COLO829 (cell line): Measurements from ENCODE around the gene AP2A1.

Experiments used
- DNase-seq: peaks from one replicate; pipeline ENCODE4 v3.0.0; 2012; ENCODE audit warnings: low spot score

The AP2A1 gene

DNA sequence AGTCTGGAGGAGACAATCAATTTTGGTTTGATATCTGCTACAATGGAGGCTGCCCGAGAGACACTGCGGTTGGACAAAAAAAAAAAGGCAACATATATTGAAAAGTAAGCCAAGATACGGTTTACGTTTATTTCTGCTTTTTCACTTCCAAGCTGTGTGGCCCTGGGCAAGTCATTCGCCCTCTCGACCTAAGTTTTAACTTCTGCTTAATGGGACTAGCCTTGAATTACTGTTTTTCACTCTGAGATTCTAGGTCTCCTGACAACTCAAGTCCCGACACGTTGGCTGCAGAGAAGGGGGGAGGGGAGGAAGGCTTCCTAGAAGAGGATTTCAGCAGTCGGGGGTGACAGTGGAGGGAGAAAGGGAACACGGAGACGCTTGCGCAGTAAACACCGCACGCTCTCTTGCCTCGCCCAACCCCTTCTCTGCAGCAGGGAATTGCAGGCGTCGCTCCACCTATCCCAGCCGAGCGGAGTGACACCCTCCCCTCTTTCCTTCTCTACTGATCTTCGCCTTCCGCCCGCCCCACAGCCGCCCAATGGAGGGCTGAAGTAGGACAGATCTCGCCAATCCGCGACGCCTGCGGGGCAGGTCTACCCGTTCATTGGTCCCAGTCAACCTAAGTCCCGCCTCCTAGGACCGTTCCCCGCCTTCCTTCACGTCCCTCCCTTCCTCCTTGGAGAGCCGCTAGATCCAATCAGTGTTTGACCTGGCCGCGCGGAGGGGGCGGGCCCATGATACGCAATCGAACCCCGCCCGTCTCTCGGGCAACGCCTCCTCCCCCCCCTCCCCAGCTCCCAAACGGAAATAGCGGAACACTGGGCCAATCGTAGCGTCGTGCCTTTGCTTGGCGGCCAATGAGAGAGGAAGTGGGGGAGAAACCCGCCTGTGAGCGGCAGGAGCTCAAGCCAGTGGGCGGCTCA, 533 bp upstream of the AP2A1 start:
- peak; percentile 100 for DNase-seq

DNA sequence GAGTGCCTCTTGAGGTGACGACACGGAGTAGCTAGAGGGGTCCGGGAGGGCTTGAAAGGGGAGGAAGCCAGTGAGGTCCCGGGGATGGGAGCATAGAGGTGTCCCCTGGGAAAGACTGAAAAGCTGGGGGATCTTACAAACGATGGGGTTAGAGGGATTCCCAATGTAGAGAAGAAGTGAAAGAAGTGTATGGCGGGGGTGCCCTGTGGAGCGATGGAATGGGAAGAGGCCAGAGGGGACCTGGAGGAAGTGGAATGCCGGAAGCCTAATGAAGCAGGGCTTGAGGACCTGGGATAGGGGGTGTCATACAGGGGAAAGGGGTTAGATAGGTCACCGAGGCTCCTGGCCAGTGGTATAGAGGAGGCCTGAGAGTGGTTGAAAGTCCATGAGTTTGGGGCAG, 580 bp downstream of the AP2A1 start:
- DNase-seq = no peak

DNA sequence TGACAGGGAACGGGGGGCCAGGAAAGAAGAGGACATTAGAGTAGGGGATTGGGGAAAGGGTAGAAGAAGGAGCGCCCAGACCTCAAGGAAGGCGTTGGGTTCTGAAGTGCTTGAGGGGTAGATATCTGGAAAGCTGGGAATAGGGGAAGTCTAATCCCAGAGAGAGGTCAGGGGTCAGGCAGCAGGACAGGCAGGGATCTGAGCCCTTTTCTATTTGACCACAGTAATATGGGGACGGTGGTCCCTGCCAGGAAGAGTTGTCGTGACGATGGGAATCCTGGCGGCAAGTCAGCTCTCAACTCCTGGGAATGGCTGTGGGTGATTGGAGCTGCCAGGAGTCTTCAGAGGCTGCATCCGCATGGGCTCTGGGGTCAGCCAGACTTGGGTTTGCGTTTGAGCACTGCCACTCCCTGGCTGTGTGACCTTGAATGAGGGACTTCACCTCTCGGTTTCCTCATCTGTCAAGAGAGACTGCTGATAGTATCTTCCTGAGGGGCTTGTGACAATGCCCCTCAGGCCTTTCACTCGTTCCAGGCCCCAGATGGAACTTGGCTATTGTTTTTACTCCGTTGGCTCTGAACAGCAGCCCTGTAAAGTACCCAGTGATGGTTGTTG, 1.3 kb downstream of the AP2A1 start:
- no peak for DNase-seq

DNA sequence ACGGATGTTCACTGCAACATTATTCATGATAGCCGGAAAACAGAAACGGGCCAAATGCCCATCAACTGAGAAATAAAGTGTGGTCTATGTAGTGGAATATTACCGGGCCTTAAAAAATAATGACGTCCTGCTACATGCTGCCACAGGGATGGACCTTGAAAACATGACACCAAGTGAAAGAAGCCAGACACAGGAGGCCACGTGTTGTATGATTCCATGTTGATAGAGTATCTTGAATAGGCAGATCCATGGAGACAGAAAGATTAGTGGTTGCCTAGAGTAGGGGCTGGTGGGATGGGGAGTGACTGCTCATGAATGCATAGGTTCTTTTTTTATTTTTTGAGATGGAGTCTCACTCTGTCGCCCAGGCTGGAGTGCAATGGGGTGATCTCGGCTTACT, 3.7 kb downstream of the AP2A1 start:
- no peak for DNase-seq

DNA sequence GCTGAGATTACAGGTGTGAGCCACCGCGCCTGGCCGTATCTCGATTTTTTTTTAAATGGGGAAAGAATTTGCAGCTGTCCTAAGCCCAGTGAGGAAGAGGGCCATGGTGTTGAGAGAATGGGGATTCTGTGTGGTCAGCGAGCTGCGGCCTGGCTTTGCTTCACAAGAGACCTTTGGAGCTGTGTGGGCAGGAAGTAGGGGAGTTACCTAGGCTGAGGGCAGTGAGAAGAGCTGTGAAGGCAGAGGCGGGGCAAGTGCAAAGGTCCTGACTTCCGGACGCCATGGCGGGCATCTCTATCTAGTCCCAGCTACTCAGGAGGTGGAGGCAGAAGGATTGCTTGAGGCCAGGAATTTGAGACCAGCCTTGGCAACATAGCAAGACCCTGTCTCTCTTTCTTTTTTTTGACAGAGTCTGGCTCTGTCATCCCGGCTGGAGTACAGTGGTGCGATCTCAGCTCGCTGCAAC, 4.9 kb downstream of the AP2A1 start:
- no peak for DNase-seq

DNA sequence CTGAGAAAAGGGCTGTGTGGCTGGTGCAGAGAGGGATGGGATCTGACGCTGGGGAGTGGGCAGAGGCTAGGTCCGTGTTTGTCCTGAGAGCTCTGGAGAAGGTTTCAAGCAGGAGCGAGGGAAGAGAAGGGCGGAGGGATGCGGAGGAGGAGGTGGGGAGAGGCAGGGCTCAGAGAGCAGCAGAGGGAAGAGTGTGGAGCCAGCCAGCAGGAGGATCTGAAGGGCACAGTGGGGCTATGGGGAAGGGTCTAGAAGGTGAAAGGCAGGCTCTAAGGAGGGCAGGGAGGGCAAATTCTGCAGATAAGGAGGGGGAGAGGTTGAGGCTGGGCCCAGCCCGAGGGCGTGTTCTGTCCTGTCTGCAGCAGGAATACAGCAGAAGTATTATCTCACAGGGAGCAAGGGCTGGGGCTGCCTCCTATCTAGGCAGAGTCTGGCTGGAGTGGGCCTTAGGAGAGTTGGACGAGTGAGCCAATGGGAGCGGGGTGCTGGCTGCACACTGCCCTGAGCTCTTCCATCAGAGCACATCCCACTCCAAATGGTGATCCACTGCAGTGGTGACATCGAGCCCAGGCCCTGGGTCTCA, 6.1 kb downstream of the AP2A1 start:
- no peak for DNase-seq

DNA sequence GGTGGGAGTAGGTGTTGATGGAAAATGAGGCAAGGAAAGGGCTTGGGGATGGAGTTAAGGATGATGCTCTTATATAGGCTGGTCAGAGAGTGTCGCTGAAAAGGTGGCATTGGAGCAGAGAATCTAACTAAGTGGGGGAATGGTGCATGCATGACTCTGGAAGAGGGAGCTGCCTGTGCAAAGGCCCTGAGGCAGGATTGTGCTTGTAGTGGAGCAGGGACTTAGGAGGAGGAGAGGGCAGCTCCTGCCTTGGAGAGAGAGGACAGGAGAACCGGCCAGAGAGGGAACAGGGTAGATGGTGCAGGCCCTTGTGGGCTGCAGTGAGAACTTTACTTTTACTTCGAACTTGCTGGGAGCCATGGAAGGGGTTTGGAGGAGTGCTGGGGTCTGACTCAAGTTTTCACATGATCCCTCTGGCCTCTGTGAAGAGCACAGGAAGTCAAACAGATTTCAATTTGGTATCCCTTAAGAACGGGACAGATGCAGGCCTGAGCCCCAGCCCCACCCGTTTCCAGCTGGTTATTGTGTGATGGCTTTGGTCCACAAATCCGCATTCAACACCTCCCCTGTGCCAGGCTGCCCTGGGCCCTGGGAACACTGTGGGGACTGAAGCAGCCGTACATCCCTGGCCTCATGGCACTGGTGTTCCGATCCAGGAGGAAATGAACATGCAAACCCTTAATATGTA, 7.0 kb downstream of the AP2A1 start:
- DNase-seq = no peak

DNA sequence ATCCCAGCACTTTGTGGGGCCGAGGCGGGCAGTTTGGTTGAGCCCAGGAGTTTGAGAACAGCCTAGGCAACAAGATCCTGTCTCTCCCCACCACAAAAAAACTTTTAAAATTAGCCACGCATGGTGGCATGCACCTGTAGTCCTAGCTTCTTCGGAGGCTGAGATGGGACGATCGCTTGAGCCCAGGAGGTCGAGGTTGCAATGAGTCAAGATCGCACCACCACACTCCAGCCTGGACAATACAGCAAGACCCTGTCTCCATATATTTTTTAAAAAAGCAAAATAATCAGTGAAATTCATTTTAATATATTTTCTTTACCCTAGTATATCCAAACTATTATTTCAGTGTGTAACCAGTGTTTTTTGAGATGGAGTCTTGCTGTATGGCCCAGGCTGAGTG, 8.2 kb downstream of the AP2A1 start:
- DNase-seq = no peak

DNA sequence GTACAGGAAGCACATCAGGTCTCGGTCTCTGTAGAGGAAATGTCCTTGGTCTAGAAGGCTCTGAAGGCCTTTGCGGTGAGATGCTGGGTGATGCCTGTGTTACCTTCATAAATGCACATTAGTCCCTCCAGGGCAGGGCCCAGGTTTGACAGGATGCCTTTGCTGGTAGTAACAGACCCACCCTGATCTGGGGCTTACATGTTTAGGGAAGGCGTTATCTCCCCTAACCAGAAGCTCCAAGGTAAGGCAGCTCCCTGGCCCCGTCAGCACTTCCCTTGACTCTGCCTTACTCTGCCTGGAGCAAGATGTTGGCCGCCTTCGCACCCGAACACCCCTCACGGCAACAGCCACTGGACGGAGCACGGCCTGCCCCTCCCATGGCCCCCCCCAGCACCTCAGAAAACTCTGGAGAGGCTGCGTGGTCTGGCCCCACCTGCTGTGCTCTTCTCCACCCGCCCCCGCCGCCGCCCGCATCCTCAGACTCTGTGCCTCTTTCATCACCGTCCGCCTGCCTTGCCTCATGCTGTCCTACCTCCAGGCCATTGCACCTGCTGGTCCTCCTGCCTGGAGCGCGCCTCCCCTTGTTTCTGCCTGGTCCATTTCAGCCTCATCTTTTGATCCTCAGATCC, 9.1 kb downstream of the AP2A1 start:
- DNase-seq = no peak

DNA sequence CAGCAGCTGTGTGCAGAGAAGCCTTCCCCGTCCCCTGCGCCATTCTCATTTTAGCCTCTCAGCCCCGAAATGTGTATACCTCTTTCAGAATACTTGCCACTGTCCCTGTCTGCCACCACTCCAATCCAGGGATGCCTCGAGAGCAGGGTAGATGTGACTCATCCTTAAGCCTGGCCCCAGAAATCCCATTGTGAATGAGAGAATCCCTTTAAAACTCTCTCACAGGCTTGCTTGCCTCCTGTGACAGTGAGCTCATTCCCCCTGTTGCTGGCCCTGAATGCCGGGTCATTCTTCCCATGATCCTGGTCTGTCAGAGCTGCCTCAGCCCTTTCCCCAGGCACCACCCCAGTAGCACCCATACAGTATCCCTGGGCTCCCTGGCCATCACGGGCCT, 9.6 kb downstream of the AP2A1 start:
- DNase-seq = no peak

DNA sequence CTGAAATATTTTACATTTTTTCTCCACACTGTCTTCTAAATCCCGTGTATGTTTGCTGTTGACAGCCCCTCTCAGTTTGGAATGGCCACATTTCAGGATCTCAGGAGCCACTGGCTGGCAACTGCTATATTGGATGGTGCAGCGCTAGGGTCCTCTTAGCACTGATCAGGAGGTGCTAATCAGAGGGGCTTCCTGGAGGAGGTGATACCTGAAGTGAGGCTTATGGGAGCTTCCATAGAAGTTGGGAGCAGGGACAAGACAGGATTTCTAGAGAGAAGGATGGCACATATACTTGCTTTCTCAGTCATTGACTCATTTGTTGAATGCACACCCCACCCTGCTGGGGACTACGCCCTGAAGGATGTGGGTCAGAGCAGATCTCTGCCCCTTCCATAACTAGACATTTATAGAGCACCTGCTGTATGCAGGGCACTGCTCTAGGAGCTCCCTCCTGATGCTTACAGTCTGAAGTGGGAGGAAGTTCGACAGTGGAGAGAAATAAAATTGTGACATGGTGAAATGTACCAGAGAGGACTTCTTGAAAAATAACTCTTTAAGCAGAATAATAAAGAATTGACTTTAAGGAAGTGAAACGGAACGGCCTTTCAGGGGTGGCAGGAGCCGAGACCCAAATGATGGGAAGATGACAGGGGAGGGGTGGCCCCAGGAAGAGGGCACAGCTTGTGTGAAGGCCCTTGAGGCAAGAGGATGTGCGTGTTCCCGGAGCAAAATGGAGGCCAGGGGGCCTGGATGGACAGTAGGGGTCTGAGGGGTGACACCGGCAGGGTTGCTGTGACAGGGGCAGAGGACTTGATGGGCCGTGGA, 13.1 kb downstream of the AP2A1 start:
- DNase-seq = no peak

DNA sequence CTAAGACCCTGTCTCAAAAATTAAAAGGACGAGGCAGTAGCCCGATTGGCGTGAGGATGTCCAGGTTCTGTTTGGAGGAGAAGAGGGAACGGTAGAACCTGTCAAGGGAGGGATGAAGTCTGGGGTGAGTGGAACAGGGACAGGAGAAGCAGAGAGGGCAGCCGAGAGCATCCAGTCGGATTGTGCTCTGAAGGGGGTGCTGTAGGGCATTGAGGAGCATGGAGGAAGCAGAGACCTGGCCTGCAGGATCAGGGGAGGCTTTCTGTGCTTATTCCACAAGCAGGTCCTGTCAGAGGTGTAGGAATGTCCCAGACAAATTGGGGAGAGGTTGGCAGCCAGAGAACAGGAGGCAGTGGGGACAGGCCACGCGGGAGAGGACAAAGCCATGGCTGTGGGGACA, 14.1 kb downstream of the AP2A1 start:
- no peak for DNase-seq

DNA sequence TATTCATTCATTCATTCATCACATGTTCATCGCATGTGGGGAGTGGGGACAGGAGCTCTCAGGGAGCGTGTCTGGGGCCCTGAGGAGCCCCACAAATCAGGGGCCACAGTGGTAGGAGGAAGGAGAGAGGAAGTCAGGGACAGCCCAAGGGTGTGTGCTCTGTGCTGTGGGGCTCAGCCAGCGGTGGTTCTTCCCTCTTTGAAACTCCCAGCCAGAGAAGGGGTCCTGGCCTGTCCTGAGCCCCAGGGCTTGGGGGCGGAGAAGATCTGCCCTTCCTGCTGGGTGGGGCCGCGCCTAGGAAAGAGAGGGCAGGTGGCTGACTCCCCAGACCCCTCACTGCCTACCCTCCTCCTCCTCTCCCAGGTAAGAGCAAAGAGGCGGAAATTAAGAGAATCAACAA, 14.6 kb downstream of the AP2A1 start:
- no peak for DNase-seq

DNA sequence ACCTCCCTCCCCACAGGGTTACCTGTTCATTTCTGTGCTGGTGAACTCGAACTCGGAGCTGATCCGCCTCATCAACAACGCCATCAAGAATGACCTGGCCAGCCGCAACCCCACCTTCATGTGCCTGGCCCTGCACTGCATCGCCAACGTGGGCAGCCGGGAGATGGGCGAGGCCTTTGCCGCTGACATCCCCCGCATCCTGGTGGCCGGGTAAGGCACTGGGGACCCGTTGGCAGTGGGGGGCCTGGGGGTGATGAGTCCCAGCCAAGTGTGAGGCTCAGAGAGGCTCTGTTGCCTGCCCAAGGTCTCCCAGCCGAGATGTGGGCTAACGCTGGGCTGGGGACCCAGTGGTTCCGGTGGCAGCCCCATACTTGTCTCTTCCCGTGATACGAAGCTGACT, 15.7 kb downstream of the AP2A1 start:
- DNase-seq = no peak

DNA sequence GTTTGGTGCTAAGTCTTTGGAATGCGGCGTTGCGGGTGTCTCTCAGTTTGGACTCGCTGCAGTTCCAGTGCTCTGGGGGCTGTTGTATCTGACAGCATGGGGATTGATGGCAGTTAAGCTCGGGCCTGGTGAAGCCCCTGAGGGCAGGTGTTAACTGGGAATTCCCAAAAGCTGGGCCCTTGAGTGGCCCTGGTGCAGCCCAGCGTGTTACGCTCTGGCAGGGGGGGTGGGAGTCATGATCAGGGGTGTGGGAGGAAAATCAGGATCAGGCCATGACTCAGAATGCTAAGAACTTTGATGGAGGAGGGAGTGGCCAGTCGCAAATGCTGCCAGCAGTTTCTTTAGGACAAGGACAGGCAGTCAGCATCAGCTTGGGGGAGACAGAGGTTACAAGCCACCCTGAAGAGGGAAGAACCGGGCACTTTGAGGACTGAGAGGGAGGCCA, 19.6 kb downstream of the AP2A1 start:
- DNase-seq = no peak

DNA sequence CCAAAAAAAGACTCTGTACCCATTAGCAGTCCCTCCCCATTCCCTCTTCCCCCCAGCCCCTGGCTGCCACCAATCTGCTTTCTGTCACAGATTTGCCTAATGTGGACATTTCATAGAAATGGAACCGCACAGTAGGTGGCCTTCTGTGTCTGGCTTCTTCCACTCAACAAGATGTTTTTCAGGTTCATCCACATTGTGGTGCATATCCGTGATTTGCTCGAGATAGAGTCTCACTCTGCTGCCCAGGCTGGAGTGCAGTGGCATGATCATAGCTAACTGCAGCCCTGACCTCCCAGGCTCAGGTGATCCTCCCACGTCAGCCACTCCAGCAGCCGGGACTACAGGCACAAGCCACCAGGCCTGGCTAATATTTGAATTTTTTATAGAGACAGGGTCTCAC, 20.9 kb downstream of the AP2A1 start:
- DNase-seq = no peak

DNA sequence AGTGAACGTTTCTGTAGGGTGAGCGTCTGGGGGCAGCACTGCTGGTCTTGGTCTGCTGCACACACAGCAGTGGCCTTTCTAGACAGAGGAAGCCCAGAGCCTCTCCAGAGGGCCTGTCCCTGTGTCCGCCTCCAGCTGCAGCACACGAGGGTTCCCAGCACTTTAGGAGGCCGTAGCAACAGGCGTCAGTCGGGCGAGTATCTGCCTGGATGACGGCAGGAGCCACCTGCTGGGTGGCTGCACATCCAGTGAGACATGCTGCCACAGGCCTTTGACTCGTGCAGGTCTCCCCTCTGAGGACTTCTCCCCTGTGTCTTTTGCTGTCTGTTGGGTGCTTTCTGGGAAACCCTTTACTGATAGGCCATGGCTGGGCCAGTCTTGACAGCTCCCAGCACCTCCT, 22.1 kb downstream of the AP2A1 start:
- DNase-seq = no peak

DNA sequence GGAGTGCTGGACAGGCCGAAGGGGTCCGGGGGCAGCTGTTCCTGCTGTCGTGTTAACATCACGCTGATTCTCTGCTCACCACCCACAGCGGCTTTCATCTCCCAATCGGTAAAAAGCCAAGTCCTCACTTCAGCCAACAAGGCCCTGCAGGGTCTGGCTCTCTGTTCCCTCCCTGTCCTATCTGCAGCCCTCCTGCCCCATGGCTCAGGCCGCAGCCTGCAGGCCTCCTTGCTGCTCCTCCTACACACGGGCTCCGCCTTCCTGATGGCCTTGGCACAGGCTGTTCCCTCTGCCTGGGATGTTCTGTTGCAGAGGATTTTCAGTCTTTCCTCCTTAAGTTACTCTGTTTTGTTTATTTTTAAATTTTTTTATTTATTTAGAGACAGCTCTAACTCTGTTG, 24.1 kb downstream of the AP2A1 start:
- no peak for DNase-seq

DNA sequence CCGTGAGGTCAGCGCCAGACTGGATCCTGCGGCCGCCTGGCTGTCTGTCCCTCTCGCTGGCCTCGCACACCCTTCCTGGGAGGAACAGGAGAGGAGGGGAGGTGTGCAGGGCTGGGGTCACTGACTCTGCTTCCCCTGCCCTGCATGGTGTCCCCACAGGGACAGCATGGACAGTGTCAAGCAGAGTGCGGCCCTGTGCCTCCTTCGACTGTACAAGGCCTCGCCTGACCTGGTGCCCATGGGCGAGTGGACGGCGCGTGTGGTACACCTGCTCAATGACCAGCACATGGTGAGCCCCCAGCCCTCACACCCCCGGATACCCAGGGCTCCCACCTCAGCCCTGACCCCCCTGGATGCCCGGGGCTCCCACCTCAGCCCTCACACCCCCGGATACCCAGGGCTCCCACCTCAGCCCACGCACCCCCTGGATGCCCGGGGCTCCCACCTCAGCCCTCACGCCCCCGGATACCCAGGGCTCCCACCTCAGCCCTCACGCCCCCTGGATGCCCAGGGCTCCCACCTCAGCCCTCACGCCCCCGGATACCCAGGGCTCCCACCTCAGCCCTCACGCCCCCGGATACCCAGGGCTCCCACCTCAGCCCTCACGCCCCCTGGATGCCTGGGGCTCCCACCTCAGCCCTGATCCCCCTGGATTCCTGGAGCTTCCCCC, 25.1 kb downstream of the AP2A1 start:
- DNase-seq = no peak

DNA sequence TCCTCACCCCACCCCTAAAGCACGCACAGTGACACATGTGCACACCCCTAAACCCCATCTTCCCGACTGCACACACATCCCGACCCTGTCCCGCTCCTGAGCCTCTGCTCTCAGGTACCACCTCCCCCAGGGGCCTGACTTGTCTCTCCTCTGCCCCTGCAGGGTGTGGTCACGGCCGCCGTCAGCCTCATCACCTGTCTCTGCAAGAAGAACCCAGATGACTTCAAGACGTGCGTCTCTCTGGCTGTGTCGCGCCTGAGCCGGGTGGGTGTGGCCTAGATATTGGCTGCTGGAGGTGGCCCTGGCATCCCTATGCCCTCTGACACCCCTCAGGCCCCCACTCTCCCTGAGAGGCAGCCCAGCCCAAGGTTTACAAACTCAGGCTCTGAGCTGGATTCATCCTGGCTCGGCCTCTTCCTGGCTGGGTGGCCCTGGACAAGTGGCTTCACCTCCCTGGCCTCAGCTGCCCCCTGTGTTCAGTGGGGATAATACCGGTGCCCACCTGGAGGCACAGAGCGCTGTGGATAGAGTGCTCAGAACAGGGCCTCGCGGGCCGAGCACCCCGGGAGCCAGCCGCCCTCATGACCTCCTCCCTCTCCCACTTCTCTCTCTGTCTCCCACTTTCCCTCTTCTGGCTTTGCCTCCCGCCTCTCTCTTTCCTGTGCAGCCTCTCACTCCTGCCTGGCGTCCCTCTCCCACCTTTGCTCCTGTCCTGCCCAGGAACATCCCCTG, 26.2 kb downstream of the AP2A1 start:
- no peak for DNase-seq
